Testis (tissue), 2 donors: Measurements from ENCODE around the gene MEF2B.

Source experiments
- CTCF ChIP-seq, 3 experiments: fragments of 450-650 bp in 2 of 3; fragments of 200-600 bp in 1 of 3; sonication (generic) in 1 of 3; IDR thresholded peaks; one replicate each; pipeline ENCODE4 v1.5.1; 2016 to 2019; ENCODE audit warnings: antibody characterized with exemption in 3 of 3, mild to moderate bottlenecking in 2 of 3, moderate library complexity in 1 of 3
- POLR2A ChIP-seq: fragments of 450-650 bp; IDR thresholded peaks from one replicate; pipeline ENCODE4 v1.6.1; 2017; ENCODE audit warnings: antibody characterized with exemption, mild to moderate bottlenecking, moderate library complexity

- no peak for TF ChIP-seq POLR2A
- TF ChIP-seq CTCF (IDR thresholded peaks at IDR 0.05) = no peak
Measured at GRCh38 chr19:19206938-19207337, 36.9 kb upstream of the MEF2B start.
